ENCODE results near the gene EEF1A1.

DNA sequence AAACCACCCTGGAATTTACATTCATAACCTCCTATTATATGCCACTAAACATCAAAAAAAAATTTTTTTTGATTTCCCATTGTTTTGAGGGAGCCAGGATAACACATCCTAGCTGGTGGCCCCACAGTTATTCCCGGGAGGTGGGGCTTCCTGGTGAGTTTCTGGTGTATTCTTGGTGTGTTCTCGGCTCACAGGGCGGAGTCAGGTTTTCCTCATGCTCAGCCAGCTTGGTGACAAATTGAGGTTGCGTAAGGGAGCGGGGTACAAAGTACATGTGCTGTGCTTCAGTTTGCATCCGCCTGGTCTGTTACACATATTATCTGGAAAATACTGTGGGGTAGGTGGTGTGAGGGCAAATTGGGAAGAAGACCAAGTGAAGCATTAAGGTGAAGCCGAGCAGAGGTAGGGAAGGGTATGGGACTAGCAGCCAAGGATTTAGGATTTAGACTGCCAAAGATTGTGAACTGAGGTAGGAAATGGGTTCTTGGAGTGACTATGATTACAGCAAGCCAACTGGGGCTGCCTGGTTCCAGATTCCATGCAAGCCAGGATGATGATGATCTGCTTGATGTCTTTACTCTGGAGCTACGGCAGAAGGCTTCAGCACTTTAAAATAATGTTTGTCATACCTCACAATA lies 46.2 kb upstream of the EEF1A1 start:
- TF ChIP-seq, protein P1, sequence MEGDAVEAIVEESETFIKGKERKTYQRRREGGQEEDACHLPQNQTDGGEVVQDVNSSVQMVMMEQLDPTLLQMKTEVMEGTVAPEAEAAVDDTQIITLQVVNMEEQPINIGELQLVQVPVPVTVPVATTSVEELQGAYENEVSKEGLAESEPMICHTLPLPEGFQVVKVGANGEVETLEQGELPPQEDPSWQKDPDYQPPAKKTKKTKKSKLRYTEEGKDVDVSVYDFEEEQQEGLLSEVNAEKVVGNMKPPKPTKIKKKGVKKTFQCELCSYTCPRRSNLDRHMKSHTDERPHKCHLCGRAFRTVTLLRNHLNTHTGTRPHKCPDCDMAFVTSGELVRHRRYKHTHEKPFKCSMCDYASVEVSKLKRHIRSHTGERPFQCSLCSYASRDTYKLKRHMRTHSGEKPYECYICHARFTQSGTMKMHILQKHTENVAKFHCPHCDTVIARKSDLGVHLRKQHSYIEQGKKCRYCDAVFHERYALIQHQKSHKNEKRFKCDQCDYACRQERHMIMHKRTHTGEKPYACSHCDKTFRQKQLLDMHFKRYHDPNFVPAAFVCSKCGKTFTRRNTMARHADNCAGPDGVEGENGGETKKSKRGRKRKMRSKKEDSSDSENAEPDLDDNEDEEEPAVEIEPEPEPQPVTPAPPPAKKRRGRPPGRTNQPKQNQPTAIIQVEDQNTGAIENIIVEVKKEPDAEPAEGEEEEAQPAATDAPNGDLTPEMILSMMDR (IDR thresholded peaks at IDR 0.05) = no peak
- TF ChIP-seq POLR2A (IDR thresholded peaks at IDR 0.05) = no peak

All from prostate gland (tissue), 2 donors.